GM12878 (cell line): ENCODE results near the gene PSMB5. TPM values are rescaled to one million over a fixed set of nuclear protein-coding genes. Genes with fewer than 3 reads are reported as not detected.

Source experiments
- EP300 ChIP-seq, 2 experiments: fragments of 150-350 bp in 1 of 2; IDR thresholded peaks; 2 replicates each; pipeline ENCODE4 v1.6.1; 2011 to 2012; ENCODE audit warnings: low read depth in 2 of 2, low read length in 2 of 2, borderline replicate concordance in 1 of 2, improper control_type of control experiment in 1 of 2, inconsistent platforms in 1 of 2; ENCODE audit not compliant: control insufficient read depth in 1 of 2
- MXI1 ChIP-seq: fragments of 150-350 bp; IDR thresholded peaks from 2 replicates; pipeline ENCODE4 v1.6.1; 2011; ENCODE audit warnings: low read depth, mild to moderate bottlenecking, inconsistent platforms, low read length, improper control_type of control experiment
- PKNOX1 ChIP-seq: fragments of 450-650 bp; IDR thresholded peaks from 2 replicates; pipeline ENCODE4 v1.6.1; 2016; ENCODE audit warnings: mild to moderate bottlenecking
- SMAD1 ChIP-seq: fragments of 450-650 bp; IDR thresholded peaks from 2 replicates; pipeline ENCODE4 v1.6.1; 2018; ENCODE audit warnings: mild to moderate bottlenecking, low read depth; ENCODE audit not compliant: partially characterized antibody
- SMC3 ChIP-seq: IDR thresholded peaks from 2 replicates; pipeline ENCODE4 v1.6.1; 2011; ENCODE audit warnings: low read length, improper control_type of control experiment, borderline replicate concordance
- SPI1 ChIP-seq: IDR thresholded peaks from 2 replicates; pipeline ENCODE4 v1.6.1; 2011; ENCODE audit warnings: low read depth, mild to moderate bottlenecking, low read length, moderate library complexity, borderline replicate concordance; ENCODE audit not compliant: insufficient read depth
- ZNF384 ChIP-seq: IDR thresholded peaks from 2 replicates; pipeline ENCODE4 v1.6.1; 2012; ENCODE audit warnings: low read depth, mild to moderate bottlenecking, low read length, improper control_type of control experiment, borderline replicate concordance
- polyA plus RNA-seq, 11 experiments: library from polyadenylated mRNA; depleted of rRNA in 4 of 11; unstranded in 6 of 11; stranded (reverse) in 5 of 11; fragments of >200 nt; fragmentation: Nextera tagmentation in 4 of 11; fragmentation: Illumina TruSeq in 1 of 11; extraction: Ambion mirVana in 4 of 11; extraction: Trizol in 1 of 11; gene quantifications; 1 replicate in 1 of 11; 2 replicates in 10 of 11; pipeline versions ENCODE4 v1.2.1 to v1.2.3, GENCODE V29; 2011 to 2016; ENCODE audit warnings: inconsistent platforms in 2 of 11, missing spikeins in 2 of 11, low read depth in 1 of 11
- total RNA-seq, 4 experiments: library from RNA; depleted of rRNA in 3 of 4; stranded (reverse); fragments of >200 nt in 3 of 4; fragmentation: Illumina TruSeq in 1 of 4; extraction: Trizol in 1 of 4; gene quantifications; 2 replicates each; pipeline versions ENCODE4 v1.2.1 to v1.2.3, GENCODE V29; 2013 to 2021
- TF ChIP-seq, protein P1 (sequence below): fragments of 450-650 bp; IDR thresholded peaks from 2 replicates; pipeline ENCODE4 v1.6.1; 2018; ENCODE audit warnings: mild to moderate bottlenecking, low read depth, moderate library complexity; ENCODE audit not compliant: partially characterized antibody

PSMB5 gene
- total and polyA plus RNA-seq, 10 of the 15 experiments (the other 5 are each of a cell fraction or from before 2014, with no cell fraction given), result 84.5 to 802 (median 144) TPM

GRCh38 chr14:23056145-23056955 lies 21.6 kb upstream of the PSMB5 start (continued):
- TF ChIP-seq, protein P1, sequence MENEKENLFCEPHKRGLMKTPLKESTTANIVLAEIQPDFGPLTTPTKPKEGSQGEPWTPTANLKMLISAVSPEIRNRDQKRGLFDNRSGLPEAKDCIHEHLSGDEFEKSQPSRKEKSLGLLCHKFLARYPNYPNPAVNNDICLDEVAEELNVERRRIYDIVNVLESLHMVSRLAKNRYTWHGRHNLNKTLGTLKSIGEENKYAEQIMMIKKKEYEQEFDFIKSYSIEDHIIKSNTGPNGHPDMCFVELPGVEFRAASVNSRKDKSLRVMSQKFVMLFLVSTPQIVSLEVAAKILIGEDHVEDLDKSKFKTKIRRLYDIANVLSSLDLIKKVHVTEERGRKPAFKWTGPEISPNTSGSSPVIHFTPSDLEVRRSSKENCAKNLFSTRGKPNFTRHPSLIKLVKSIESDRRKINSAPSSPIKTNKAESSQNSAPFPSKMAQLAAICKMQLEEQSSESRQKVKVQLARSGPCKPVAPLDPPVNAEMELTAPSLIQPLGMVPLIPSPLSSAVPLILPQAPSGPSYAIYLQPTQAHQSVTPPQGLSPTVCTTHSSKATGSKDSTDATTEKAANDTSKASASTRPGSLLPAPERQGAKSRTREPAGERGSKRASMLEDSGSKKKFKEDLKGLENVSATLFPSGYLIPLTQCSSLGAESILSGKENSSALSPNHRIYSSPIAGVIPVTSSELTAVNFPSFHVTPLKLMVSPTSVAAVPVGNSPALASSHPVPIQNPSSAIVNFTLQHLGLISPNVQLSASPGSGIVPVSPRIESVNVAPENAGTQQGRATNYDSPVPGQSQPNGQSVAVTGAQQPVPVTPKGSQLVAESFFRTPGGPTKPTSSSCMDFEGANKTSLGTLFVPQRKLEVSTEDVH, result no peak
- TF ChIP-seq SMAD1, result no peak
- peak; percentile 45; the same call in 1 of the 2 replicates for TF ChIP-seq SMC3
- TF ChIP-seq PKNOX1, result peak; percentile 90
- no peak for TF ChIP-seq ZNF384
- no peak for TF ChIP-seq EP300 (IDR thresholded peaks at IDR 0.05; ENCODE audit: borderline replicate concordance in 1 of 2, control insufficient read depth in 1 of 2, low read depth in 2 of 2, low read length in 2 of 2)
- TF ChIP-seq MXI1, result no peak; the same call in 1 of the 2 replicates
- no peak for TF ChIP-seq SPI1
